Measurements from ENCODE around the gene CLDN7.

GRCh38 chr17:7254511-7254910, 7.8 kb downstream of the CLDN7 start:
- TF ChIP-seq POLR2A (IDR thresholded peaks at IDR 0.05; ENCODE audit: low read length) (no peak), GATA1 (IDR thresholded peaks at IDR 0.05; ENCODE audit: low read depth, low read length) (no peak)

Measured in erythroblast (primary cell).